A549 (cell line): ENCODE results near the gene MPST. TPM values are rescaled to one million over a fixed set of nuclear protein-coding genes. Genes with fewer than 3 reads are reported as not detected.

ENCODE experiments used
- ATAC-seq, 2 experiments: fragments of 200-7000 bp in 1 of 2; fragments of >200 bp in 1 of 2; cut with Nextera tagmentation in 1 of 2; cut with Tn5 transposase in 1 of 2; 3 replicates each; pipeline versions ENCODE4 v1.8.0 to v1.9.1; 2018 to 2020; ENCODE audit warnings: mild to moderate bottlenecking in 1 of 2, moderate library complexity in 1 of 2
- CTCF ChIA-PET: fragments of 300-600 bp; sonication (Branson Sonifier 250); formaldehyde crosslinking; extraction: SDS; loops from one replicate; lab custom pipeline; 2021; ENCODE audit warnings: antibody characterized with exemption, inconsistent platforms; lab: Yijun Ruan, JAX
- POLR2A ChIA-PET: fragments of 350-600 bp; formaldehyde crosslinking; extraction: SDS; loops from one replicate; lab custom pipeline; 2021; ENCODE audit warnings: antibody characterized with exemption, inconsistent platforms; lab: Yijun Ruan, JAX
- DNase-seq, 2 experiments: peaks; one replicate each; pipeline versions ENCODE4 v3.0.0 to v3.0.0-alpha.2; 2011 to 2016; ENCODE audit warnings: low read depth in 1 of 2, low spot score in 1 of 2
- FAIRE-seq: peaks from 2 replicates; lab custom pipeline; 2011; peaks lifted over from hg19 to GRCh38; lab: Jason Lieb, UNC
- H3K27ac ChIP-seq, 2 experiments: fragments of >200 bp; sonication (Bioruptor Twin); formaldehyde crosslinking; 3 replicates each; pipeline ENCODE4 v1.5.1; 2016 to 2017
- H3K4me1 ChIP-seq: fragments of >200 bp; sonication (Bioruptor Twin); formaldehyde crosslinking; 3 replicates; pipeline ENCODE4 v1.6.1; 2016
- H3K4me2 ChIP-seq: fragments of >200 bp; sonication (Bioruptor Twin); formaldehyde crosslinking; 3 replicates; pipeline ENCODE4 v1.6.1; 2016
- H3K4me3 ChIP-seq: fragments of >200 bp; sonication (Bioruptor Twin); formaldehyde crosslinking; 3 replicates; pipeline ENCODE4 v1.5.1; 2016
- H3K9me3 ChIP-seq: fragments of >200 bp; sonication (Bioruptor Twin); formaldehyde crosslinking; 3 replicates; pipeline ENCODE4 v1.6.1; 2016
- BHLHE40 ChIP-seq: IDR thresholded peaks from 2 replicates; pipeline ENCODE4 v1.6.1; 2012; ENCODE audit warnings: low read depth, low read length, inconsistent platforms
- CEBPB ChIP-seq, 2 experiments: fragments of >200 bp in 1 of 2; sonication (Bioruptor Twin) in 1 of 2; formaldehyde crosslinking in 1 of 2; IDR thresholded peaks; 2 replicates each; pipeline ENCODE4 v1.6.1; 2012 to 2016
- CHD2 ChIP-seq: fragments of 150-350 bp; IDR thresholded peaks from 2 replicates; pipeline ENCODE4 v1.6.1; 2014; ENCODE audit warnings: low read length; ENCODE audit not compliant: partially characterized antibody
- CHD4 ChIP-seq: fragments of 200-600 bp; sonication (generic); IDR thresholded peaks from 2 replicates; pipeline ENCODE4 v1.6.1; 2016; ENCODE audit warnings: antibody characterized with exemption, mild to moderate bottlenecking, borderline replicate concordance
- GATA3 ChIP-seq: IDR thresholded peaks from 2 replicates; pipeline ENCODE4 v1.6.1; 2012; ENCODE audit warnings: borderline replicate concordance
- HOXB5 ChIP-seq: fragments of 250-450 bp; sonication (Bioruptor Pico); IDR thresholded peaks from 2 replicates; pipeline ENCODE4 v1.5.0; 2020; ENCODE audit warnings: mild to moderate bottlenecking, moderate library complexity
- KDM1A ChIP-seq: fragments of 200-600 bp; sonication (generic); IDR thresholded peaks from 2 replicates; pipeline ENCODE4 v1.6.1; 2016; ENCODE audit warnings: low read depth, mild to moderate bottlenecking
- MAZ ChIP-seq: fragments of 150-350 bp; IDR thresholded peaks from 2 replicates; pipeline ENCODE4 v1.6.1; 2014; ENCODE audit warnings: antibody characterized with exemption, low read depth, low read length, borderline replicate concordance
- NFE2L2 ChIP-seq: fragments of 150-350 bp; conservative IDR thresholded peaks from 2 replicates; pipeline ENCODE4 v1.6.1; 2014; ENCODE audit warnings: low read length
- NPAS2 ChIP-seq: fragments of 250-450 bp; sonication (Bioruptor Pico); IDR thresholded peaks from 2 replicates; pipeline ENCODE4 v1.8.0; 2022; ENCODE audit warnings: mild to moderate bottlenecking, moderate library complexity, borderline replicate concordance
- POLR2A ChIP-seq: IDR thresholded peaks from 2 replicates; pipeline ENCODE4 v1.6.1; 2012; ENCODE audit warnings: mild to moderate bottlenecking, low read length
- RAD21 ChIP-seq, 2 experiments: fragments of >200 bp in 1 of 2; sonication (Bioruptor Twin) in 1 of 2; formaldehyde crosslinking in 1 of 2; IDR thresholded peaks in 1 of 2; conservative IDR thresholded peaks in 1 of 2; 2 replicates in 1 of 2; 3 replicates in 1 of 2; pipeline ENCODE4 v1.6.1; 2012 to 2018; ENCODE audit warnings: inconsistent platforms in 1 of 2
- REST ChIP-seq: fragments of 200-600 bp; sonication (generic); IDR thresholded peaks from 2 replicates; pipeline ENCODE4 v1.6.1; 2016; ENCODE audit warnings: antibody characterized with exemption, mild to moderate bottlenecking, moderate library complexity
- SREBF2 ChIP-seq: fragments of 450-650 bp; IDR thresholded peaks from 2 replicates; pipeline ENCODE4 v1.6.1; 2014; ENCODE audit warnings: mild to moderate bottlenecking, moderate library complexity
- TP53 ChIP-seq: fragments of 250-450 bp; sonication (Bioruptor Pico); IDR thresholded peaks from 2 replicates; pipeline ENCODE4 v1.5.0; 2021; ENCODE audit warnings: mild to moderate bottlenecking, moderate library complexity
- ZC3H11A ChIP-seq: fragments of 450-650 bp; IDR thresholded peaks from 2 replicates; pipeline ENCODE4 v1.6.1; 2014; ENCODE audit warnings: antibody characterized with exemption, mild to moderate bottlenecking
- ZNF302 ChIP-seq: fragments of 250-450 bp; sonication (Bioruptor Pico); IDR thresholded peaks from 2 replicates; pipeline ENCODE4 v1.9.0; 2021; ENCODE audit warnings: inconsistent platforms, mild to moderate bottlenecking, moderate library complexity
- ZSCAN20 ChIP-seq: fragments of 250-450 bp; sonication (Bioruptor Pico); IDR thresholded peaks from 2 replicates; pipeline ENCODE4 v1.8.0; 2022; ENCODE audit warnings: mild to moderate bottlenecking, moderate library complexity
- WGBS: methylation state at CpG from one replicate; pipeline ENCODE4 v1.1.6; 2017; ENCODE audit errors: missing lambda C conversion rate; 5-methylcytosine and 5-hydroxymethylcytosine counted together
- polyA plus RNA-seq, 4 experiments: library from polyadenylated mRNA; depleted of rRNA in 3 of 4; stranded (reverse); fragments of >200 nt; fragmentation: RNase III in 1 of 4; extraction: RNeasy Plus Mini Kit Qiagen cat#74134 plus additional on column Dnase treatment in 1 of 4; gene quantifications; 2 replicates in 3 of 4; 3 replicates in 1 of 4; pipeline ENCODE4 v1.2.3, GENCODE V29; 2011 to 2017
- TF ChIP-seq, protein P1 (sequence below): fragments of 250-450 bp; sonication (Bioruptor Pico); IDR thresholded peaks from 2 replicates; pipeline ENCODE4 v1.5.0; 2020; ENCODE audit warnings: low read depth, mild to moderate bottlenecking, moderate library complexity
- TF ChIP-seq, protein P2 (sequence below): fragments of >200 bp; sonication (Bioruptor Twin); formaldehyde crosslinking; IDR thresholded peaks from 3 replicates; pipeline ENCODE4 v1.5.1; 2016
- TF ChIP-seq, protein P3 (sequence below): fragments of >200 bp; sonication (Bioruptor Twin); formaldehyde crosslinking; IDR thresholded peaks from 2 replicates; pipeline ENCODE4 v1.6.1; 2016

Gene MPST
- polyA plus RNA-seq, 2 of the 4 experiments (the other 2 are of a cell fraction): 44.2 to 63.3 TPM

GRCh38 chr22:37072673-37073072 lies 53.1 kb downstream of the MPST start:
- no peak for FAIRE-seq
- Histone ChIP-seq H3K27ac (no peak overlapping the region), H3K4me1 (no peaks in the 10 kb centered on the region; the same call in 2 of the 3 replicates), H3K9me3 (no peaks in the 10 kb centered on the region), H3K4me3 (no peak overlapping the region), H3K4me2 (no peak overlapping the region)
- POLR2A ChIA-PET: no interaction called here
- TF ChIP-seq GATA3: no peak
- no peak for TF ChIP-seq BHLHE40
- TF ChIP-seq, protein P1, sequence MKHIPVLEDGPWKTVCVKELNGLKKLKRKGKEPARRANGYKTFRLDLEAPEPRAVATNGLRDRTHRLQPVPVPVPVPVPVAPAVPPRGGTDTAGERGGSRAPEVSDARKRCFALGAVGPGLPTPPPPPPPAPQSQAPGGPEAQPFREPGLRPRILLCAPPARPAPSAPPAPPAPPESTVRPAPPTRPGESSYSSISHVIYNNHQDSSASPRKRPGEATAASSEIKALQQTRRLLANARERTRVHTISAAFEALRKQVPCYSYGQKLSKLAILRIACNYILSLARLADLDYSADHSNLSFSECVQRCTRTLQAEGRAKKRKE: no peak
- TF ChIP-seq TP53: no peak
- TF ChIP-seq MAZ: no peak
- TF ChIP-seq, protein P2, sequence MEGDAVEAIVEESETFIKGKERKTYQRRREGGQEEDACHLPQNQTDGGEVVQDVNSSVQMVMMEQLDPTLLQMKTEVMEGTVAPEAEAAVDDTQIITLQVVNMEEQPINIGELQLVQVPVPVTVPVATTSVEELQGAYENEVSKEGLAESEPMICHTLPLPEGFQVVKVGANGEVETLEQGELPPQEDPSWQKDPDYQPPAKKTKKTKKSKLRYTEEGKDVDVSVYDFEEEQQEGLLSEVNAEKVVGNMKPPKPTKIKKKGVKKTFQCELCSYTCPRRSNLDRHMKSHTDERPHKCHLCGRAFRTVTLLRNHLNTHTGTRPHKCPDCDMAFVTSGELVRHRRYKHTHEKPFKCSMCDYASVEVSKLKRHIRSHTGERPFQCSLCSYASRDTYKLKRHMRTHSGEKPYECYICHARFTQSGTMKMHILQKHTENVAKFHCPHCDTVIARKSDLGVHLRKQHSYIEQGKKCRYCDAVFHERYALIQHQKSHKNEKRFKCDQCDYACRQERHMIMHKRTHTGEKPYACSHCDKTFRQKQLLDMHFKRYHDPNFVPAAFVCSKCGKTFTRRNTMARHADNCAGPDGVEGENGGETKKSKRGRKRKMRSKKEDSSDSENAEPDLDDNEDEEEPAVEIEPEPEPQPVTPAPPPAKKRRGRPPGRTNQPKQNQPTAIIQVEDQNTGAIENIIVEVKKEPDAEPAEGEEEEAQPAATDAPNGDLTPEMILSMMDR: no peak
- DNase-seq: no peak
- 79% methylated on average over 8 of the region's 8 CpGs for WGBS
- CTCF ChIA-PET: no interaction called here
- no peak for ATAC-seq

GRCh38 chr22:37074537-37074936 lies 55.0 kb downstream of the MPST start:
- FAIRE-seq: no peak
- H3K4me2 ChIP-seq: no peak overlapping the region
- TF ChIP-seq ZC3H11A: no peak
- no peak for TF ChIP-seq NPAS2 (CRISPR knock-in tag)
- TF ChIP-seq SREBF2: no peak
- TF ChIP-seq, protein P3, sequence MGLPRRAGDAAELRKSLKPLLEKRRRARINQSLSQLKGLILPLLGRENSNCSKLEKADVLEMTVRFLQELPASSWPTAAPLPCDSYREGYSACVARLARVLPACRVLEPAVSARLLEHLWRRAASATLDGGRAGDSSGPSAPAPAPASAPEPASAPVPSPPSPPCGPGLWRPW: no peak
- no peak for TF ChIP-seq REST
- TF ChIP-seq CHD2: no peak
- no peak for TF ChIP-seq RAD21 (conservative IDR thresholded peaks at IDR 0.05 in 1 of 2, IDR thresholded peaks at IDR 0.05 in 1 of 2)
- TF ChIP-seq KDM1A: no peak
- no peak for TF ChIP-seq ZSCAN20
- H3K27ac ChIP-seq: no peak overlapping the region
- CTCF ChIA-PET: interaction anchor here (1.2 kb wide), 1 partner anchor 187 kb away, joined by 3 read pairs; no protein-coding TSS in a partner anchor
- no peaks in the 10 kb centered on the region for H3K9me3 ChIP-seq
- POLR2A ChIA-PET: no interaction called here
- DNase-seq: no peak
- ATAC-seq: no peak
- peaks cover 6% of the 10 kb centered on the region for H3K4me1 ChIP-seq
- H3K4me3 ChIP-seq: no peak overlapping the region
- WGBS: 77% methylated on average over 11 of the region's 16 CpGs

- no peak for DNase-seq
- ChIA-PET POLR2A (no interaction called here), CTCF (interaction anchor here (1.2 kb wide), 1 partner anchor 187 kb away, joined by 3 read pairs; no protein-coding TSS in a partner anchor)
- no peak for FAIRE-seq
- Histone ChIP-seq H3K4me3 (no peak overlapping the region), H3K9me3 (no peaks in the 10 kb centered on the region), H3K4me1 (peaks cover 6% of the 10 kb centered on the region), H3K4me2 (no peak overlapping the region), H3K27ac (no peak overlapping the region)
- 56% methylated on average over 10 of the region's 17 CpGs for WGBS
- no peak for ATAC-seq
- TF ChIP-seq ZNF302 (CRISPR knock-in tag) (no peak), NFE2L2 (no peak), CEBPB (IDR thresholded peaks at IDR 0.05) (no peak), POLR2A (no peak), MAZ (no peak), HOXB5 (CRISPR knock-in tag) (no peak), ZC3H11A (no peak), CHD4 (no peak), RAD21 (conservative IDR thresholded peaks at IDR 0.05 in 1 of 2, IDR thresholded peaks at IDR 0.05 in 1 of 2) (no peak)
Observed at GRCh38 chr22:37075046-37075445, 55.5 kb downstream of the MPST start.
